Right lobe of liver (tissue), 4 donors: ENCODE measurements around the gene NTNG2.

Experiments
- POLR2A ChIP-seq: fragments of 450-650 bp; IDR thresholded peaks from one replicate; pipeline ENCODE4 v1.6.1; 2017; ENCODE audit warnings: antibody characterized with exemption, mild to moderate bottlenecking
- TF ChIP-seq, protein P1 (sequence below), 4 donors: fragments of 200-600 bp in 3 of 4; fragments of 450-650 bp in 1 of 4; IDR thresholded peaks; one replicate each; pipeline versions ENCODE4 v1.5.1 to v1.8.0; 2016 to 2022; ENCODE audit warnings: antibody characterized with exemption in 4 of 4, mild to moderate bottlenecking in 2 of 4
- donor health status: DM: no; HTN: no; CAD: no.
- donor health status: DM: no; HTN: no; CAD: no.
- donor health status: DM: no; HTN: yes; CAD: no.

DNA sequence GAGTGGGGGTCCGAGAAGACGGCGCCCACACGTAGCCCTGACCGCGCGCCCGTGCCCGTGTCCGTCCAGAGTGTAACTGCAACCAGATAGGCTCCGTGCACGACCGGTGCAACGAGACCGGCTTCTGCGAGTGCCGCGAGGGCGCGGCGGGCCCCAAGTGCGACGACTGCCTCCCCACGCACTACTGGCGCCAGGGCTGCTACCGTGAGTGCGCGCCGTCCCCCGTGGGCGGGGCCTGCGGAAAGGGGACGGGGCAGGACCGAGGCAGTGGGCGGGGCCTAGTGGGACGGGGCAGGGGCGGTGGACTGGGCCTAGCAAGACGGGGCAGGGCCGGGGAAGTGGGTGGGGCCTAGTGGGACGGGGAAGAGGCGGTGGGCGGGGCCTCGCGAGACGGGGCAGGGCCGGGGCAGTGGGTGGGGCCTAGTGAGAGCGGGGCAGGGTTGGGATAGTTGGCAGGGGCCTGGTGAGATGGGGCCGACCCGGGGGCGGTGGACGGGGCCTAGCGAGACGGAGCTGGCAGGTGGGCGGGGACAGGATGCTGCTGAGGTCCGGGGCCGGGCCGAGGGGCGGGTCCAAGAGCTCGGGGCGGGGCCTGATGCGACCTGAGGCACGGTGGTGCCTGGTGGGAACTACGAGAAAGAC is 79.1 kb downstream of the NTNG2 start:
- TF ChIP-seq, protein P1, sequence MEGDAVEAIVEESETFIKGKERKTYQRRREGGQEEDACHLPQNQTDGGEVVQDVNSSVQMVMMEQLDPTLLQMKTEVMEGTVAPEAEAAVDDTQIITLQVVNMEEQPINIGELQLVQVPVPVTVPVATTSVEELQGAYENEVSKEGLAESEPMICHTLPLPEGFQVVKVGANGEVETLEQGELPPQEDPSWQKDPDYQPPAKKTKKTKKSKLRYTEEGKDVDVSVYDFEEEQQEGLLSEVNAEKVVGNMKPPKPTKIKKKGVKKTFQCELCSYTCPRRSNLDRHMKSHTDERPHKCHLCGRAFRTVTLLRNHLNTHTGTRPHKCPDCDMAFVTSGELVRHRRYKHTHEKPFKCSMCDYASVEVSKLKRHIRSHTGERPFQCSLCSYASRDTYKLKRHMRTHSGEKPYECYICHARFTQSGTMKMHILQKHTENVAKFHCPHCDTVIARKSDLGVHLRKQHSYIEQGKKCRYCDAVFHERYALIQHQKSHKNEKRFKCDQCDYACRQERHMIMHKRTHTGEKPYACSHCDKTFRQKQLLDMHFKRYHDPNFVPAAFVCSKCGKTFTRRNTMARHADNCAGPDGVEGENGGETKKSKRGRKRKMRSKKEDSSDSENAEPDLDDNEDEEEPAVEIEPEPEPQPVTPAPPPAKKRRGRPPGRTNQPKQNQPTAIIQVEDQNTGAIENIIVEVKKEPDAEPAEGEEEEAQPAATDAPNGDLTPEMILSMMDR (IDR thresholded peaks at IDR 0.05) = no peak
- peak; percentile 14 for TF ChIP-seq POLR2A
